SH-SY5Y (cell line): ENCODE data around the gene TNPO2.

ENCODE experiments used
- GATA2 ChIP-seq: IDR thresholded peaks from 2 replicates; pipeline ENCODE4 v1.6.1; 2011; ENCODE audit warnings: mild to moderate bottlenecking, low read depth, low read length
- GATA3 ChIP-seq: IDR thresholded peaks from 2 replicates; pipeline ENCODE4 v1.6.1; 2011; ENCODE audit warnings: low read depth, mild to moderate bottlenecking, low read length, moderate library complexity

DNA sequence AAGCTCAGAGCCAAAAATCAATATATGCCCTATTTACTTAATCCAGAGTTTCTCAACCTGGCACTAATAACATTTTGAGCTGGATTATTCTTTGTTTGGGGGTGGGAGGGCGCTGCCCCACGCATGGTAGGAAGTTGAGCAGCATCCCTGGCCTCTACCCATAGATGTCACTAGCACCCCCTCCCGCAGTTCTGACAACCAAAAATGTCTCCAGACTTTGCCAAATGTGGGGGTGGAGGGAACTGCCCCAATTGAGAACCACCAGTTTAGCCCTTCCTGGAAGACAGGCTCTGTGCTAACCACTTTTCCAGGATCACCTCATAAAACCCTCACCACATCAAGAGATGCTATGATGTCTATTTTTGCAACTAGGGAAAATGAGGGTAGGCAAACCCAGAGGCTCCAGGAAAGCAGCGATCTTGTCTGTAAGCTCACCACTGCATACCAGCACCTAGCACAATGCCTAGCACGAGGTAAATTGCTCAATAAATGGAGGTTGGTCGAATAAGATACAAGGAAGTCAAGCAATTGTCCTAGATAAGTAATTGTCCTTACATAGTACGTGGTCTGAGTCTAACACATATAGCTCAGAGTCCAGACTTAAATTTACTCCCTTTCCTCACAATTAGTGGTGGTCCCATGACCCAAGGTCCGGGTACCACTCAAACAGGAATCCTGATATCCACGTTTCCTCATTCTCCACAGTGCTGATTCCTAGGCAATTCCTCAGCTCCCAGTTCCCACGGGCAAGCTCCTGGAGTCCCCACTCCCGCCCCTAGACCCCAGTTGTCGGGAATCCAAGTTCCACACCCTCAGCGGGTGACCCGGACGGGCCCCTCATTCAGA is 9.9 kb upstream of the TNPO2 start:
- TF ChIP-seq GATA2 (no peak), GATA3 (no peak)
